IMR-90 (cell line): ENCODE measurements around the gene OR6C65. TPM values are rescaled to one million over a fixed set of nuclear protein-coding genes. Genes with fewer than 3 reads are reported as not detected.

Experiments
- ATAC-seq: fragments of 200-7000 bp; cut with Tn5 transposase; 2 replicates; pipeline ENCODE4 v1.9.1; 2020; ENCODE audit warnings: low read depth, mild to moderate bottlenecking, moderate library complexity
- BruUV-seq: library from RNA; stranded (reverse); fragments of 400-500 nt; replicated peaks from 2 replicates; lab custom pipeline; 2021; lab: Mats Ljungman, UMichigan
- CTCF ChIA-PET: fragments of 300-600 bp; formaldehyde crosslinking; extraction: SDS; loops from one replicate; lab custom pipeline; 2021; ENCODE audit warnings: antibody characterized with exemption; lab: Yijun Ruan, JAX
- POLR2A ChIA-PET: fragments of 300-600 bp; sonication (Branson Sonifier 250); formaldehyde crosslinking; loops from one replicate; lab custom pipeline; 2022; ENCODE audit warnings: antibody characterized with exemption; ENCODE audit not compliant: unreplicated experiment; lab: Charles Lee
- DNase-seq: peaks from one replicate; pipeline ENCODE4 v3.0.0; 2013
- H2AFZ ChIP-seq: replicated peaks from 2 replicates; pipeline ENCODE3; 2013; ENCODE audit warnings: low read length, mild to moderate bottlenecking; ENCODE audit not compliant: poor library complexity
- H2AK5ac ChIP-seq: 2 replicates; pipeline ENCODE4 v1.6.1; 2013; ENCODE audit warnings: low read depth, low read length, inconsistent platforms
- H2AK9ac ChIP-seq: replicated peaks from 2 replicates; pipeline ENCODE3; 2013; ENCODE audit warnings: mild to moderate bottlenecking, low read depth, low read length, moderate library complexity; ENCODE audit not compliant: poor library complexity
- H2BK120ac ChIP-seq: 2 replicates; pipeline ENCODE4 v1.6.1; 2013; ENCODE audit warnings: low read depth, low read length, inconsistent platforms
- H2BK15ac ChIP-seq: 3 replicates; pipeline ENCODE4 v1.6.1; 2013; ENCODE audit warnings: low read depth, low read length, inconsistent platforms
- H2BK20ac ChIP-seq: 2 replicates; pipeline ENCODE4 v1.6.1; 2013; ENCODE audit warnings: low read depth, mild to moderate bottlenecking, inconsistent platforms, low read length, moderate library complexity
- H2BK5ac ChIP-seq: 2 replicates; pipeline ENCODE4 v1.6.1; 2013; ENCODE audit warnings: mild to moderate bottlenecking, low read depth, low read length, inconsistent platforms; ENCODE audit not compliant: poor library complexity, severe bottlenecking
- H3K14ac ChIP-seq: replicated peaks from 2 replicates; pipeline ENCODE4 v1.6.1; 2013; ENCODE audit warnings: low read depth, low read length, inconsistent platforms
- H3K18ac ChIP-seq: 2 replicates; pipeline ENCODE4 v1.6.1; 2013; ENCODE audit warnings: low read depth, low read length, control low read depth
- H3K23ac ChIP-seq: 2 replicates; pipeline ENCODE4 v1.6.1; 2013; ENCODE audit warnings: low read depth, low read length, inconsistent platforms
- H3K27ac ChIP-seq: 2 replicates; pipeline ENCODE4 v1.5.1; 2013; ENCODE audit warnings: mild to moderate bottlenecking, control low read depth, low read length; ENCODE audit not compliant: insufficient read depth
- H3K27me3 ChIP-seq: 2 replicates; pipeline ENCODE4 v1.6.1; 2013; ENCODE audit warnings: low read length; ENCODE audit not compliant: control insufficient read depth, insufficient read depth
- H3K36me3 ChIP-seq: 2 replicates; pipeline ENCODE4 v1.6.1; 2013; ENCODE audit warnings: low read length, mixed read lengths; ENCODE audit not compliant: control insufficient read depth, insufficient read depth
- H3K4ac ChIP-seq: 2 replicates; pipeline ENCODE4 v1.6.1; 2013; ENCODE audit warnings: low read depth, low read length, inconsistent platforms
- H3K4me1 ChIP-seq: 2 replicates; pipeline ENCODE4 v1.6.1; 2013; ENCODE audit warnings: low read length, mixed read lengths; ENCODE audit not compliant: control insufficient read depth, insufficient read depth
- H3K4me2 ChIP-seq: 2 replicates; pipeline ENCODE4 v1.6.1; 2013; ENCODE audit warnings: low read depth, mild to moderate bottlenecking, control low read depth, low read length, moderate library complexity
- H3K4me3 ChIP-seq: 2 replicates; pipeline ENCODE4 v1.5.1; 2013; ENCODE audit warnings: low read depth, mild to moderate bottlenecking, control low read depth, low read length, moderate library complexity; ENCODE audit not compliant: insufficient read depth
- H3K56ac ChIP-seq: 2 replicates; pipeline ENCODE4 v1.6.1; 2013; ENCODE audit warnings: low read length, inconsistent platforms; ENCODE audit not compliant: insufficient read depth; ENCODE audit errors: extremely low read depth
- H3K79me1 ChIP-seq, 2 experiments: 2 replicates each; pipeline ENCODE4 v1.6.1; 2013; ENCODE audit warnings: low read length in 2 of 2, inconsistent platforms in 1 of 2, low read depth in 1 of 2
- H3K9ac ChIP-seq: 2 replicates; pipeline ENCODE4 v1.6.1; 2013; ENCODE audit warnings: low read depth, low read length, control low read depth
- H3K9me1 ChIP-seq: 2 replicates; pipeline ENCODE4 v1.6.1; 2013; ENCODE audit warnings: low read length, inconsistent platforms; ENCODE audit not compliant: insufficient read depth
- H3K9me3 ChIP-seq: 2 replicates; pipeline ENCODE4 v1.6.1; 2013; ENCODE audit warnings: low read length; ENCODE audit not compliant: control insufficient read depth, insufficient read depth
- H4K20me1 ChIP-seq: 2 replicates; pipeline ENCODE4 v1.6.1; 2013; ENCODE audit warnings: low read length, inconsistent platforms; ENCODE audit not compliant: insufficient read depth
- H4K5ac ChIP-seq: 2 replicates; pipeline ENCODE4 v1.6.1; 2013; ENCODE audit warnings: mild to moderate bottlenecking, low read depth, low read length, control low read depth
- H4K8ac ChIP-seq, 2 experiments: 2 replicates each; pipeline ENCODE4 v1.6.1; 2013; ENCODE audit warnings: low read depth in 2 of 2, low read length in 2 of 2, control low read depth in 1 of 2, inconsistent platforms in 1 of 2
- H4K91ac ChIP-seq: 2 replicates; pipeline ENCODE4 v1.6.1; 2013; ENCODE audit warnings: low read depth, low read length, inconsistent platforms; ENCODE audit not compliant: insufficient read depth
- CEBPB ChIP-seq: IDR thresholded peaks from 2 replicates; pipeline ENCODE4 v1.6.1; 2012; ENCODE audit warnings: low read depth, low read length, improper control_type of control experiment
- CHD1 ChIP-seq: IDR thresholded peaks from 2 replicates; pipeline ENCODE4 v1.6.1; 2012; ENCODE audit warnings: low read depth, low read length, improper control_type of control experiment
- FOS ChIP-seq: fragments of 150-350 bp; IDR thresholded peaks from 2 replicates; pipeline ENCODE4 v1.6.1; 2016; ENCODE audit warnings: low read depth, low read length
- MAFK ChIP-seq: IDR thresholded peaks from 2 replicates; pipeline ENCODE4 v1.6.1; 2012; ENCODE audit warnings: low read depth, low read length, improper control_type of control experiment
- NFE2L2 ChIP-seq: fragments of 150-350 bp; IDR thresholded peaks from 2 replicates; pipeline ENCODE4 v1.6.1; 2016; ENCODE audit warnings: low read depth, mild to moderate bottlenecking, low read length
- POLR2A ChIP-seq: IDR thresholded peaks from 2 replicates; pipeline ENCODE4 v1.6.1; 2012; ENCODE audit warnings: mild to moderate bottlenecking, low read depth, low read length
- RAD21 ChIP-seq: IDR thresholded peaks from 2 replicates; pipeline ENCODE4 v1.6.1; 2012; ENCODE audit warnings: low read length, improper control_type of control experiment
- RFX5 ChIP-seq: IDR thresholded peaks from 2 replicates; pipeline ENCODE4 v1.8.0; 2012; ENCODE audit warnings: low read depth, mild to moderate bottlenecking, low read length, moderate library complexity
- WGBS, 2 experiments: methylation state at CpG; one replicate each; pipeline versions ENCODE4 v1.1.5 to v1.1.7; 2013; ENCODE audit warnings: missing lambda C conversion rate in 2 of 2; ENCODE audit not compliant: insufficient read length in 1 of 2; ENCODE audit errors: extremely low coverage in 2 of 2; 5-methylcytosine and 5-hydroxymethylcytosine counted together
- dilution Hi-C: fragments of 300-500 bp; cut with HindIII; formaldehyde crosslinking; loops from one replicate; pipeline ENCODE4 v1.14.3; 2018; ENCODE audit warnings: low sequenced_read_pairs; ENCODE audit not compliant: unreplicated experiment
- in situ Hi-C: fragments of 300-500 bp; cut with MboI; formaldehyde crosslinking; loops from 3 replicates; pipeline ENCODE4 v1.14.3; 2019; ENCODE audit warnings: low sequenced_read_pairs, inconsistent platforms, mixed read lengths
- intact Hi-C: fragments of 100-400 bp; cut with micrococcal nuclease; formaldehyde crosslinking; loops from 2 replicates; pipeline ENCODE4 v1.10.0; 2022
- polyA plus RNA-seq, 3 experiments: library from polyadenylated mRNA; depleted of rRNA; stranded (reverse); fragments of >200 nt; gene quantifications; 2 replicates each; pipeline ENCODE4 v1.2.3, GENCODE V29; 2012; ENCODE audit warnings: low replicate concordance in 1 of 3
- total RNA-seq: library from RNA; depleted of rRNA; stranded (reverse); fragments of >200 nt; gene quantifications from 2 replicates; pipeline ENCODE4 v1.2.3, GENCODE V29; 2012
- TF ChIP-seq, protein P1 (sequence below): fragments of 150-350 bp; IDR thresholded peaks from 2 replicates; pipeline ENCODE4 v1.6.1; 2017; ENCODE audit warnings: mild to moderate bottlenecking, antibody characterized with exemption, low read length, low read depth
- TF ChIP-seq, protein P2 (sequence below): conservative IDR thresholded peaks from 2 replicates; pipeline ENCODE4 v1.5.1; 2012; ENCODE audit warnings: mild to moderate bottlenecking, low read depth, low read length, improper control_type of control experiment
- TF ChIP-seq, protein P3 (sequence below): fragments of 150-350 bp; IDR thresholded peaks from 2 replicates; pipeline ENCODE4 v1.6.1; 2016; ENCODE audit warnings: low read depth, mild to moderate bottlenecking, low read length, moderate library complexity, borderline replicate concordance

OR6C65 gene
- total and polyA plus RNA-seq, 2 of the 4 experiments (the other 2 are of a cell fraction): not detected

DNA sequence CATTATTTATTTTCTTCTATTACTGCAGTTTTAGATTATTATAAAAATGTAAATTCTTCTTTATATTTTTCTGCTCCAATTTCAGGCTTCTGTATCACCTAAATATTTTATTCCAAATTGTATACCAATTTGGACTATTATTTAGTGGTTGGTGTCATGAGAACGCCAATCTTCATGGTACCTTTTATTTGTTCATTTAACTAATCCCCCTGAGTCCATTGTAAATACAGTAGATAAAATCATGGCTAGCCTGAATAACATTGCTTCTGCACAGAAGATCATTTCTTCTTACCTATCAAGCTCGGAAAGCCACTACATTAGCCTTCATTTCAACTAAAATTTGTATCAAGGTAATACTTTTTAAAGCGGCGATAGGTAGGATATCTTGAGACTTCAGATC is 37.7 kb upstream of the OR6C65 start, which contains the start of gene OR6C75:
Gene OR6C75, plus strand, starts transcription at position 301 of the 400 bp plus-strand sequence. CDS start 2,136 bp downstream, outside the sequence.
- CTCF ChIA-PET: no interaction called here
- no peak for DNase-seq

More for the DNA sequence above, 37.7 kb upstream of the OR6C65 start, which contains the start of gene OR6C75:
- Histone ChIP-seq H3K4ac (no peak within 1 kb of the TSS), H3K27ac (no peak within 1 kb of the TSS), H2AFZ (no peak within 1 kb of the TSS), H2AK5ac (no peak within 1 kb of the TSS), H3K9ac (no peak within 1 kb of the TSS), H2AK9ac (no peak within 1 kb of the TSS), H3K27me3 (no peaks in the 10 kb centered on the region), H3K4me1 (no peaks in the 10 kb centered on the region), H3K18ac (no peak within 1 kb of the TSS), H3K4me2 (no peak within 1 kb of the TSS), H2BK15ac (no peak within 1 kb of the TSS), H4K91ac (no peak within 1 kb of the TSS), H3K4me3 (no peak within 1 kb of the TSS), H3K79me1 (no peaks in the 10 kb centered on the region), H3K9me3 (no peaks in the 10 kb centered on the region), H4K8ac (no peak within 1 kb of the TSS), H3K36me3 (no peaks in the 10 kb centered on the region), H3K23ac (no peak within 1 kb of the TSS), H3K14ac (no peak within 1 kb of the TSS), H2BK5ac (no peak within 1 kb of the TSS), H3K56ac (no peak within 1 kb of the TSS), H3K9me1 (no peaks in the 10 kb centered on the region), H2BK20ac (no peak within 1 kb of the TSS), H4K5ac (no peak within 1 kb of the TSS), H2BK120ac (no peak within 1 kb of the TSS), H4K20me1 (no peaks in the 10 kb centered on the region)
- no peak for TF ChIP-seq RAD21
- TF ChIP-seq, protein P1, sequence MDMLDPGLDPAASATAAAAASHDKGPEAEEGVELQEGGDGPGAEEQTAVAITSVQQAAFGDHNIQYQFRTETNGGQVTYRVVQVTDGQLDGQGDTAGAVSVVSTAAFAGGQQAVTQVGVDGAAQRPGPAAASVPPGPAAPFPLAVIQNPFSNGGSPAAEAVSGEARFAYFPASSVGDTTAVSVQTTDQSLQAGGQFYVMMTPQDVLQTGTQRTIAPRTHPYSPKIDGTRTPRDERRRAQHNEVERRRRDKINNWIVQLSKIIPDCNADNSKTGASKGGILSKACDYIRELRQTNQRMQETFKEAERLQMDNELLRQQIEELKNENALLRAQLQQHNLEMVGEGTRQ: no peak
- no peak for TF ChIP-seq POLR2A
- TF ChIP-seq CEBPB: no peak
- no peak for TF ChIP-seq NFE2L2
- no peak for TF ChIP-seq CHD1
- TF ChIP-seq FOS: no peak
- no peak for TF ChIP-seq MAFK
- TF ChIP-seq, protein P2, sequence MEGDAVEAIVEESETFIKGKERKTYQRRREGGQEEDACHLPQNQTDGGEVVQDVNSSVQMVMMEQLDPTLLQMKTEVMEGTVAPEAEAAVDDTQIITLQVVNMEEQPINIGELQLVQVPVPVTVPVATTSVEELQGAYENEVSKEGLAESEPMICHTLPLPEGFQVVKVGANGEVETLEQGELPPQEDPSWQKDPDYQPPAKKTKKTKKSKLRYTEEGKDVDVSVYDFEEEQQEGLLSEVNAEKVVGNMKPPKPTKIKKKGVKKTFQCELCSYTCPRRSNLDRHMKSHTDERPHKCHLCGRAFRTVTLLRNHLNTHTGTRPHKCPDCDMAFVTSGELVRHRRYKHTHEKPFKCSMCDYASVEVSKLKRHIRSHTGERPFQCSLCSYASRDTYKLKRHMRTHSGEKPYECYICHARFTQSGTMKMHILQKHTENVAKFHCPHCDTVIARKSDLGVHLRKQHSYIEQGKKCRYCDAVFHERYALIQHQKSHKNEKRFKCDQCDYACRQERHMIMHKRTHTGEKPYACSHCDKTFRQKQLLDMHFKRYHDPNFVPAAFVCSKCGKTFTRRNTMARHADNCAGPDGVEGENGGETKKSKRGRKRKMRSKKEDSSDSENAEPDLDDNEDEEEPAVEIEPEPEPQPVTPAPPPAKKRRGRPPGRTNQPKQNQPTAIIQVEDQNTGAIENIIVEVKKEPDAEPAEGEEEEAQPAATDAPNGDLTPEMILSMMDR: no peak
- TF ChIP-seq, protein P3, sequence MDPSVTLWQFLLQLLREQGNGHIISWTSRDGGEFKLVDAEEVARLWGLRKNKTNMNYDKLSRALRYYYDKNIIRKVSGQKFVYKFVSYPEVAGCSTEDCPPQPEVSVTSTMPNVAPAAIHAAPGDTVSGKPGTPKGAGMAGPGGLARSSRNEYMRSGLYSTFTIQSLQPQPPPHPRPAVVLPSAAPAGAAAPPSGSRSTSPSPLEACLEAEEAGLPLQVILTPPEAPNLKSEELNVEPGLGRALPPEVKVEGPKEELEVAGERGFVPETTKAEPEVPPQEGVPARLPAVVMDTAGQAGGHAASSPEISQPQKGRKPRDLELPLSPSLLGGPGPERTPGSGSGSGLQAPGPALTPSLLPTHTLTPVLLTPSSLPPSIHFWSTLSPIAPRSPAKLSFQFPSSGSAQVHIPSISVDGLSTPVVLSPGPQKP: no peak
- TF ChIP-seq RFX5: no peak
- intact Hi-C loops (no loop called here), dilution Hi-C loops (no loop called here), in situ Hi-C loops (no loop called here)
- POLR2A ChIA-PET: interaction anchor here (0.5 kb wide), 1 partner anchor 203 kb away, joined by 3 read pairs; no protein-coding TSS in a partner anchor
- no CpG with 5 or more reads among the region's 4 CpGs for WGBS, 2 experiments
- no TSS peak for BruUV-seq
- ATAC-seq: no peak
